Mesendoderm (in vitro differentiated cells): ENCODE data around the gene WLS.
"Not testable (repeated sequence)": the region's sequence is repeated elsewhere in the genome, so short reads cannot be mapped to it uniquely, and the experiment has no call there.

Experiments
- DNase-seq: peaks from one replicate; pipeline ENCODE4 v3.0.0; 2013
- H2AK5ac ChIP-seq: 2 replicates; pipeline ENCODE4 v1.6.1; 2013; ENCODE audit warnings: low read length, inconsistent platforms
- H2BK120ac ChIP-seq: 2 replicates; pipeline ENCODE4 v1.6.1; 2013; ENCODE audit warnings: low read depth, mild to moderate bottlenecking, low read length, moderate library complexity, mixed read lengths
- H2BK15ac ChIP-seq: replicated peaks from 2 replicates; pipeline ENCODE4 v1.6.1; 2013; ENCODE audit warnings: low read depth, mild to moderate bottlenecking, moderate library complexity
- H2BK5ac ChIP-seq: 2 replicates; pipeline ENCODE4 v1.6.1; 2013; ENCODE audit warnings: low read length, inconsistent platforms
- H3K18ac ChIP-seq: 2 replicates; pipeline ENCODE4 v1.6.1; 2013; ENCODE audit warnings: mild to moderate bottlenecking, low read length, mixed read lengths
- H3K23ac ChIP-seq: one replicate; pipeline ENCODE4 v1.6.1; 2013; ENCODE audit warnings: low read length
- H3K27ac ChIP-seq: 2 replicates; pipeline ENCODE4 v1.5.1; 2013; ENCODE audit warnings: low read depth, mild to moderate bottlenecking, inconsistent platforms, low read length, moderate library complexity
- H3K27me3 ChIP-seq: 2 replicates; pipeline ENCODE4 v1.6.1; 2013; ENCODE audit warnings: low read length, control low read depth, mild to moderate bottlenecking, inconsistent platforms; ENCODE audit not compliant: insufficient read depth, poor library complexity
- H3K36me3 ChIP-seq: 2 replicates; pipeline ENCODE4 v1.6.1; 2013; ENCODE audit warnings: low read length, inconsistent platforms; ENCODE audit not compliant: control insufficient read depth, insufficient read depth
- H3K4ac ChIP-seq: one replicate; pipeline ENCODE4 v1.6.1; 2013; ENCODE audit warnings: low read depth, mild to moderate bottlenecking, low read length, moderate library complexity
- H3K4me1 ChIP-seq: 2 replicates; pipeline ENCODE4 v1.6.1; 2013; ENCODE audit warnings: low read depth, low read length, inconsistent platforms; ENCODE audit not compliant: control insufficient read depth
- H3K4me2 ChIP-seq: 2 replicates; pipeline ENCODE4 v1.6.1; 2013; ENCODE audit warnings: low read length
- H3K4me3 ChIP-seq: 2 replicates; pipeline ENCODE4 v1.5.1; 2013; ENCODE audit warnings: mild to moderate bottlenecking, low read length
- H3K56ac ChIP-seq: one replicate; pipeline ENCODE4 v1.6.1; 2013; ENCODE audit warnings: low read length
- H3K79me1 ChIP-seq: 2 replicates; pipeline ENCODE4 v1.6.1; 2013; ENCODE audit warnings: low read length, inconsistent platforms
- H3K79me2 ChIP-seq: 2 replicates; pipeline ENCODE4 v1.6.1; 2013; ENCODE audit warnings: mild to moderate bottlenecking, low read length; ENCODE audit not compliant: control insufficient read depth, insufficient read depth
- H3K9ac ChIP-seq: 2 replicates; pipeline ENCODE4 v1.6.1; 2013; ENCODE audit warnings: low read length, inconsistent platforms
- H4K5ac ChIP-seq: one replicate; pipeline ENCODE4 v1.6.1; 2013; ENCODE audit warnings: low read length
- H4K8ac ChIP-seq: one replicate; pipeline ENCODE4 v1.6.1; 2013; ENCODE audit warnings: low read depth, mild to moderate bottlenecking, control low read depth, low read length, moderate library complexity
- WGBS: extraction: QIAGEN DNeasy Blood & Tissue Kit; methylation state at CpG from one replicate; pipeline ENCODE4 v1.1.7; 2013; ENCODE audit warnings: low lambda C conversion rate, missing lambda C conversion rate; ENCODE audit not compliant: insufficient coverage; ENCODE audit errors: extremely low coverage; 5-methylcytosine and 5-hydroxymethylcytosine counted together

WLS gene

DNA sequence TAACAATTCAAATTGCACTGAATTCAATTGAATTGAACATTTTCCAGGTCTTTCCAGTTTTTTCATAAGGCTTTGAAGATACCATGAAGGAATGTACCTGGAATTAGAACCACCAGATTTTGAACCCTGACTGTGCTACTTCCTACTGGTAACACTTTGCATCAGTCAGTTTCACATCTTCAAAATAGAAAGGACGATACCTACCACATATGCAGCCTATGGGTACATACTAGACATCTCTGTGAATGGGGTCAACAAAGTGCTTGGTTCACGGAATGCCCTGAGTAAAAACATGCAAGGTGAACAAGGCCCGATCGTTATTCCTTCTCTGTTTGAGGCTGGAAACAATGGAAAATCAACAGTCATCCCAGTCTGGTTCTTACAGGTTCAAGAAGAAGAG is 41.2 kb upstream of the WLS start:
- H3K4ac ChIP-seq = no peak overlapping the region
- no peak overlapping the region for H2AK5ac ChIP-seq
- no peak overlapping the region for H3K9ac ChIP-seq
- peaks cover 33% of the 10 kb centered on the region for H3K4me1 ChIP-seq
- H2BK15ac ChIP-seq = peak overlapping the region; percentile 23
- no peak overlapping the region for H3K4me3 ChIP-seq
- no CpG with 5 or more reads among the region's 4 CpGs for WGBS
- H3K27me3 ChIP-seq = no peaks in the 10 kb centered on the region
- no peak for DNase-seq
- H3K23ac ChIP-seq = no peak overlapping the region
- H4K8ac ChIP-seq = no peak overlapping the region
- no peak overlapping the region for H3K4me2 ChIP-seq
- H2BK120ac ChIP-seq = no peak overlapping the region
- no peak overlapping the region for H3K56ac ChIP-seq
- H3K79me1 ChIP-seq = no peaks in the 10 kb centered on the region
- H3K18ac ChIP-seq = peak overlapping the region; percentile 18
- H3K79me2 ChIP-seq = no peaks in the 10 kb centered on the region
- H4K5ac ChIP-seq = no peak overlapping the region
- H3K27ac ChIP-seq = no peak overlapping the region
- H2BK5ac ChIP-seq = no peak overlapping the region
- no peaks in the 10 kb centered on the region for H3K36me3 ChIP-seq

DNA sequence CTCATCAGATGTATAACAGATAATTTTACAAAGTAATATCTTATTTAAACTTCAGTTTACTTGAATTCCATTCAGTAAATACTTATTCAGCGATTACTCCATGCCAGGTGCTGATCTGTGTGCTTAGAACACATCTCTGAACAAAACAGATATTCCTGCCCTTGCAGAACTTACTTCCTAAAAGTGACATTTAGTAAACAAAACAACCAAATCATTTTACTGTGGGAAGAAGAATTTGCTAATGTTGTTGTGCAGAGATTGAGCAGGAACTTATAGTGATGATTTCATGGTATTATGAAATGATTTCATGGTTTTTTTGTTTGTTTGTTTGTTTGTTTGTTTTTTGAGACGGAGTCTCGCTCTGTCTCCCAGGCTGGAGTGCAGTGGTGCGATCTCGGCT is 39.3 kb upstream of the WLS start:
- H3K23ac ChIP-seq = no peak overlapping the region
- H3K27ac ChIP-seq = no peak overlapping the region
- no peak overlapping the region for H3K56ac ChIP-seq
- H3K4me1 ChIP-seq = peaks cover 17% of the 10 kb centered on the region
- peak overlapping the region; percentile 36 for H2BK15ac ChIP-seq
- no peak overlapping the region for H2BK5ac ChIP-seq
- H2BK120ac ChIP-seq = no peak overlapping the region
- no peak overlapping the region for H4K8ac ChIP-seq
- no peak overlapping the region for H4K5ac ChIP-seq
- no peaks in the 10 kb centered on the region for H3K79me1 ChIP-seq
- no CpG with 5 or more reads among the region's 5 CpGs for WGBS
- no peak overlapping the region for H2AK5ac ChIP-seq
- H3K18ac ChIP-seq = no peak overlapping the region
- H3K4ac ChIP-seq = no peak overlapping the region
- DNase-seq = no peak
- no peaks in the 10 kb centered on the region for H3K27me3 ChIP-seq
- H3K4me2 ChIP-seq = no peak overlapping the region
- H3K79me2 ChIP-seq = no peaks in the 10 kb centered on the region
- no peaks in the 10 kb centered on the region for H3K36me3 ChIP-seq
- no peak overlapping the region for H3K9ac ChIP-seq
- H3K4me3 ChIP-seq = no peak overlapping the region

DNA sequence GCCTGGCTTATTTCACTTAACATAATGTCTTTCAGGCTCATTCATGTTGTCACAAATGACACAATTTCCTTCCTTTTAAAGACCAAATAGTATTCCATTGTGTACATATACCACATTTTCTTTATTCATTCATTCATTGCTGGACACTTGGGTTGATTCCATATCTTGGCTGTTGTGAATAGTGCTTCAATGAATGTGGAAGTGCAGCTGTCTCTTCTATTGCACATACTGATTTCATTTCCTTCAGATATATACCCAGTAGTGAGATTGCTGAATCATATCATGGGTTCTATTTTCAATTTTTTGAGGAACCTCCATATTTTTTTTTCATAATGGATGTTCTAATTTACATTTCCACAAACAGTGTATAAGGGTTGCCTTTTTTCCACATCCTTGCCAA is 38.6 kb upstream of the WLS start:
- Histone ChIP-seq H3K4me1 (peaks cover 14% of the 10 kb centered on the region), H2BK120ac (no peak overlapping the region), H3K27ac (no peak overlapping the region), H4K5ac (no peak overlapping the region), H4K8ac (no peak overlapping the region), H3K4me2 (no peak overlapping the region), H3K4me3 (no peak overlapping the region), H2AK5ac (no peak overlapping the region), H3K27me3 (no peaks in the 10 kb centered on the region), H3K4ac (no peak overlapping the region), H3K18ac (no peak overlapping the region), H3K79me1 (no peaks in the 10 kb centered on the region), H2BK5ac (no peak overlapping the region), H3K9ac (no peak overlapping the region), H3K79me2 (no peaks in the 10 kb centered on the region), H3K56ac (no peak overlapping the region), H3K23ac (no peak overlapping the region), H3K36me3 (no peaks in the 10 kb centered on the region), H2BK15ac (peak overlapping the region; percentile 85)
- DNase-seq = no peak

DNA sequence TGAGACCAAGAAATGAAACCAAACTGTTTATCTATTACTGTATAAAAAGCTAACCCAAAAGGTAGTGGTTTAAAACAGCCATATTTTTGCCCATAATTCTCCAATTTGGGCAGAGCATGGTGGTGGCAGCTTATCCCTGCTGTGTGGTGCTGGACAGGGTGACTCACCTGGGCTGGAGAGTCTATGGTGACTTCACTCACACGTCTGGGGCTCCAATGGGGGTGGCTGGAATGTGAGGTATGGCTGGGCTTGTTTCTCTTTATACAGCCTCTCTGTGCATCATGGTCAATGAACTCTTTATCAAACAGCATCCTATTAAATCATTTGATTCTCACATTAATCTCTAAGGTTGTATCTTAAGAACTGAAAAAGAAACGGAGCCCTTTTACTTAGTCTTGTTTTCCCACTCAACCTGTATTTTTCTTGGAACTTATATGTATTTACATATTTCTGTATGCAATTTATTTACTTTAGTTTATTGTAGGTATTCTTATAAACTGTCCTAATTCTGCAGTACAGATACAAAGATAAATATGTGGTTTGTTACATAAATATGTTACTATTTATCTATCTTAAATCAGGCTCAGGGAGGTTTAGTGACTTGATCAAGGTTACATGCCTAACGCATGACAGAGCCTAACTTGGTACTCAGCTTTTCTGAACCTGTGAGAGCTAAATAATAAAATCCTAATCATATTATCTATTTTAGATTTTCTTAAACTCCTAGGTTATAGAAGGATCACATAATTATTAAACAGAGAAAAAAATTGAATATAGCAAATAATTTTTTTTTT is 37.5 kb upstream of the WLS start:
- Histone ChIP-seq H3K4ac (no peak overlapping the region), H2BK120ac (no peak overlapping the region), H2BK15ac (no peak overlapping the region), H3K4me3 (no peak overlapping the region), H2BK5ac (no peak overlapping the region), H3K27ac (no peak overlapping the region), H3K4me2 (no peak overlapping the region), H4K5ac (no peak overlapping the region), H3K18ac (peak overlapping the region; percentile 51), H3K9ac (no peak overlapping the region), H3K36me3 (no peaks in the 10 kb centered on the region), H3K79me2 (no peaks in the 10 kb centered on the region), H3K56ac (no peak overlapping the region), H3K23ac (no peak overlapping the region), H3K79me1 (no peaks in the 10 kb centered on the region), H4K8ac (no peak overlapping the region), H2AK5ac (no peak overlapping the region), H3K4me1 (peaks cover 10% of the 10 kb centered on the region), H3K27me3 (no peaks in the 10 kb centered on the region)
- peak; percentile 90 for DNase-seq
- no CpG with 5 or more reads among the region's 3 CpGs for WGBS

- H3K36me3 ChIP-seq = no peaks in the 10 kb centered on the region
- H3K18ac ChIP-seq = no peak overlapping the region
- no peak for DNase-seq
- peaks cover 7% of the 10 kb centered on the region for H3K4me1 ChIP-seq
- no peak overlapping the region for H3K23ac ChIP-seq
- no peak overlapping the region for H3K9ac ChIP-seq
- H3K27ac ChIP-seq = no peak overlapping the region
- no peak overlapping the region for H2AK5ac ChIP-seq
- H2BK5ac ChIP-seq = no peak overlapping the region
- no peak overlapping the region for H3K4me2 ChIP-seq
- H2BK15ac ChIP-seq = no peak overlapping the region
- H3K79me2 ChIP-seq = no peaks in the 10 kb centered on the region
- WGBS = no CpG with 5 or more reads among the region's 4 CpGs
- no peak overlapping the region for H4K8ac ChIP-seq
- H3K4ac ChIP-seq = no peak overlapping the region
- H3K27me3 ChIP-seq = no peaks in the 10 kb centered on the region
- no peak overlapping the region for H2BK120ac ChIP-seq
- H3K56ac ChIP-seq = no peak overlapping the region
- no peak overlapping the region for H3K4me3 ChIP-seq
- no peaks in the 10 kb centered on the region for H3K79me1 ChIP-seq
- no peak overlapping the region for H4K5ac ChIP-seq
These were observed 36.7 kb upstream of the WLS start for GRCh38 chr1:68268896-68269483.

DNA sequence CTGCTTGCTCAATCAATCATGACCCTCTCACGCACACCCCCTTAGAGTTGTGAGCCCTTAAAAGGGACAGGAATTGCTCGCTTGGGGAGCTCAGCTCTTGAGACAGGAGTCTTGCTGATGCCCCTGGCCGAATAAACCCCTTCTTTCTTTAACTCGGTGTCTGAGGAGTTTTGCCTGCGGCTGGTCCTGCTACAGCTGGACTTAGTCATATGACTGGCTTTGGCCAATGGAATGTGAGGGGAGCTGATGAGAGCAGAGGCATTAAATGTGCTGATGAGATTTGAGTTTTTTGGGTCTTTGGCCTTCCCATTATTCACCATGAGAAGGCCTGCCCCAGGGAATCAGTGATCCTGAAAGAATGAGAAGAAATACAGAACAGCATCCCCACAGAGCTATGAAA is 24.5 kb upstream of the WLS start:
- not testable (repeated sequence) for H3K4me2 ChIP-seq, H3K4ac ChIP-seq, H3K23ac ChIP-seq, H3K4me1 ChIP-seq, H4K5ac ChIP-seq, H3K36me3 ChIP-seq, H3K18ac ChIP-seq, H3K79me2 ChIP-seq, H2BK5ac ChIP-seq, H3K79me1 ChIP-seq, H2AK5ac ChIP-seq, H3K9ac ChIP-seq, H3K4me3 ChIP-seq, H4K8ac ChIP-seq, H2BK120ac ChIP-seq, H3K27me3 ChIP-seq, H2BK15ac ChIP-seq, H3K27ac ChIP-seq
- DNase-seq = peak; percentile 19
- no CpG with 5 or more reads among the region's 5 CpGs for WGBS
- H3K56ac ChIP-seq = peak overlapping the region; percentile 34
